Epithelial cell of proximal tubule (primary cell): Measurements from ENCODE around the gene BRAP. TPM values are rescaled to one million over a fixed set of nuclear protein-coding genes. Genes with fewer than 3 reads are reported as not detected.
"Not testable (repeated sequence)": the region's sequence is repeated elsewhere in the genome, so short reads cannot be mapped to it uniquely, and the experiment has no call there.

Source experiments
- DNase-seq: peaks from one replicate; pipeline ENCODE4 v3.0.0-alpha.2; 2011; ENCODE audit warnings: low read depth
- H3K4me3 ChIP-seq: 2 replicates; pipeline ENCODE4 v1.5.1; 2011; ENCODE audit warnings: low read depth, mild to moderate bottlenecking, low read length
- CTCF ChIP-seq: conservative IDR thresholded peaks from 2 replicates; pipeline ENCODE4 v1.5.1; 2012; ENCODE audit warnings: low read depth, mild to moderate bottlenecking, low read length
- total RNA-seq: library from RNA; depleted of rRNA; stranded (reverse); fragments of >200 nt; gene quantifications from 2 replicates; pipeline ENCODE4 v1.2.3, GENCODE V29; 2015

BRAP gene
- total RNA-seq, 1 donor from 2014 or later: 19.9 TPM

GRCh38 chr12:111638556-111638955 is 47.2 kb downstream of the BRAP start:
- no peak for DNase-seq
- H3K4me3 ChIP-seq: no peak overlapping the region
- TF ChIP-seq CTCF: no peak

GRCh38 chr12:111636209-111636945 is 49.4 kb downstream of the BRAP start:
- H3K4me3 ChIP-seq: no peak overlapping the region
- TF ChIP-seq CTCF: no peak
- no peak for DNase-seq

- no peak for DNase-seq
- no peak for TF ChIP-seq CTCF
- H3K4me3 ChIP-seq: no peak overlapping the region
These were observed 50.2 kb downstream of the BRAP start for GRCh38 chr12:111635524-111635923.

- DNase-seq: no peak
- no peak overlapping the region for H3K4me3 ChIP-seq
- no peak for TF ChIP-seq CTCF
These were observed 57.1 kb downstream of the BRAP start for GRCh38 chr12:111628505-111629260.

- TF ChIP-seq CTCF: no peak
- H3K4me3 ChIP-seq: no peak overlapping the region
- DNase-seq: no peak
These were observed 59.5 kb downstream of the BRAP start for GRCh38 chr12:111626230-111626629.

GRCh38 chr12:111624540-111624939 is 61.2 kb downstream of the BRAP start:
- TF ChIP-seq CTCF: no peak
- no peak for DNase-seq
- H3K4me3 ChIP-seq: no peak overlapping the region

GRCh38 chr12:111617841-111618240 is 67.9 kb downstream of the BRAP start:
- not testable (repeated sequence) for H3K4me3 ChIP-seq, DNase-seq
